HEK293 (cell line): ENCODE results near the gene XKR7.

ENCODE experiments used
- CTCF ChIA-PET: fragments of 350-600 bp; formaldehyde crosslinking; extraction: SDS; loops from one replicate; lab custom pipeline; 2021; ENCODE audit warnings: antibody characterized with exemption; lab: Yijun Ruan, JAX
- POLR2A ChIA-PET: fragments of 300-600 bp; formaldehyde crosslinking; extraction: SDS; loops from one replicate; lab custom pipeline; 2020; ENCODE audit warnings: antibody characterized with exemption, inconsistent platforms; lab: Yijun Ruan, JAX
- H3K27ac ChIP-seq: fragments of 200-500 bp; sonication (Bioruptor generic); 2 replicates; pipeline ENCODE4 v1.5.1; 2014; ENCODE audit warnings: low read depth, low read length, control low read depth, inconsistent platforms; ENCODE audit errors: extremely low read depth
- H3K36me3 ChIP-seq, 2 experiments: fragments of 200-500 bp in 1 of 2; sonication (Bioruptor generic) in 1 of 2; 1 replicate in 1 of 2; 2 replicates in 1 of 2; pipeline ENCODE4 v1.5.1; 2014 to 2017; ENCODE audit warnings: inconsistent platforms in 2 of 2, low read length in 2 of 2; ENCODE audit not compliant: control insufficient read depth in 2 of 2, insufficient read depth in 1 of 2
- H3K4me1 ChIP-seq: fragments of 200-500 bp; sonication (Bioruptor generic); 2 replicates; pipeline ENCODE4 v1.5.1; 2014; ENCODE audit warnings: mild to moderate bottlenecking, low read length, inconsistent platforms; ENCODE audit not compliant: control insufficient read depth, insufficient read depth
- H3K4me3 ChIP-seq: 2 replicates; pipeline ENCODE4 v1.5.1; 2011; ENCODE audit warnings: low read depth, mild to moderate bottlenecking, control low read depth, low read length, moderate library complexity
- H3K9me3 ChIP-seq: fragments of 200-500 bp; sonication (Bioruptor generic); 2 replicates; pipeline ENCODE4 v1.5.1; 2014; ENCODE audit warnings: low read depth, low read length, inconsistent platforms; ENCODE audit not compliant: control insufficient read depth, insufficient read depth
- GLIS1 ChIP-seq: fragments of 450-650 bp; formaldehyde crosslinking; IDR thresholded peaks from 2 replicates; pipeline ENCODE4 v1.5.1; 2016; ENCODE audit warnings: missing biosample characterization, missing genetic modification characterization
- MEIS1 ChIP-seq: sonication (generic); formaldehyde crosslinking; IDR thresholded peaks from 2 replicates; pipeline ENCODE4 v1.8.1; 2022; ENCODE audit warnings: missing genetic modification reagents, mild to moderate bottlenecking, borderline replicate concordance
- OSR2 ChIP-seq: fragments of 450-650 bp; formaldehyde crosslinking; IDR thresholded peaks from 2 replicates; pipeline ENCODE4 v1.5.1; 2016; ENCODE audit warnings: missing biosample characterization, missing genetic modification characterization
- SALL2 ChIP-seq: fragments of 450-650 bp; formaldehyde crosslinking; IDR thresholded peaks from 2 replicates; pipeline ENCODE4 v1.5.0; 2017; ENCODE audit warnings: missing biosample characterization, mild to moderate bottlenecking, missing genetic modification characterization, borderline replicate concordance
- TCF7L2 ChIP-seq: IDR thresholded peaks from 2 replicates; pipeline ENCODE4 v1.6.1; 2011; ENCODE audit warnings: low read depth, mild to moderate bottlenecking, inconsistent platforms, low read length, moderate library complexity, borderline replicate concordance
- ZNF10 ChIP-seq: fragments of 450-650 bp; formaldehyde crosslinking; IDR thresholded peaks from 2 replicates; pipeline ENCODE4 v1.5.1; 2017; ENCODE audit warnings: missing biosample characterization, missing genetic modification characterization
- ZNF140 ChIP-seq: fragments of 450-650 bp; formaldehyde crosslinking; IDR thresholded peaks from 2 replicates; pipeline ENCODE4 v1.5.1; 2016; ENCODE audit warnings: missing biosample characterization, missing genetic modification characterization
- ZNF174 ChIP-seq: fragments of 450-650 bp; formaldehyde crosslinking; IDR thresholded peaks from 2 replicates; pipeline ENCODE4 v1.5.0; 2017; ENCODE audit warnings: missing biosample characterization, mild to moderate bottlenecking, missing genetic modification characterization
- ZNF211 ChIP-seq: fragments of 450-650 bp; formaldehyde crosslinking; IDR thresholded peaks from 2 replicates; pipeline ENCODE4 v1.5.1; 2016; ENCODE audit warnings: low read depth, missing biosample characterization, missing genetic modification characterization
- ZNF37A ChIP-seq: fragments of 450-650 bp; IDR thresholded peaks from 2 replicates; pipeline ENCODE4 v1.5.1; 2018; ENCODE audit warnings: missing biosample characterization, missing genetic modification characterization
- ZNF394 ChIP-seq: fragments of 450-650 bp; formaldehyde crosslinking; IDR thresholded peaks from 2 replicates; pipeline ENCODE4 v1.5.1; 2016; ENCODE audit warnings: missing biosample characterization, missing genetic modification characterization, mild to moderate bottlenecking, moderate library complexity, borderline replicate concordance
- ZNF404 ChIP-seq: fragments of 450-650 bp; formaldehyde crosslinking; IDR thresholded peaks from 2 replicates; pipeline ENCODE4 v1.5.1; 2017; ENCODE audit warnings: missing biosample characterization, missing genetic modification characterization
- ZNF560 ChIP-seq: fragments of 450-650 bp; formaldehyde crosslinking; IDR thresholded peaks from 2 replicates; pipeline ENCODE4 v1.5.1; 2017; ENCODE audit warnings: missing biosample characterization, missing genetic modification characterization, borderline replicate concordance
- ZNF585B ChIP-seq: fragments of 450-650 bp; formaldehyde crosslinking; IDR thresholded peaks from 2 replicates; pipeline ENCODE4 v1.5.1; 2016; ENCODE audit warnings: missing biosample characterization, missing genetic modification characterization
- ZNF621 ChIP-seq: fragments of 450-650 bp; formaldehyde crosslinking; IDR thresholded peaks from 2 replicates; pipeline ENCODE4 v1.5.1; 2017; ENCODE audit warnings: missing biosample characterization, missing genetic modification characterization
- ZNF747 ChIP-seq: fragments of 450-650 bp; formaldehyde crosslinking; IDR thresholded peaks from 2 replicates; pipeline ENCODE4 v1.5.1; 2016; ENCODE audit warnings: missing biosample characterization, missing genetic modification characterization
- ZNF830 ChIP-seq: fragments of 450-650 bp; IDR thresholded peaks from 2 replicates; pipeline ENCODE4 v1.5.0; 2018; ENCODE audit warnings: missing biosample characterization, missing genetic modification characterization, low read depth, mild to moderate bottlenecking, moderate library complexity
- TF ChIP-seq, protein P1 (sequence below): fragments of 450-650 bp; formaldehyde crosslinking; IDR thresholded peaks from 2 replicates; pipeline ENCODE4 v1.5.1; 2016; ENCODE audit warnings: missing biosample characterization, missing genetic modification characterization
- TF ChIP-seq, protein P2 (sequence below): fragments of 450-650 bp; formaldehyde crosslinking; IDR thresholded peaks from 2 replicates; pipeline ENCODE4 v1.5.1; 2017; ENCODE audit warnings: missing biosample characterization, missing genetic modification characterization
- TF ChIP-seq, protein P3 (sequence below): fragments of 450-650 bp; formaldehyde crosslinking; IDR thresholded peaks from 2 replicates; pipeline ENCODE4 v1.5.1; 2016; ENCODE audit warnings: missing biosample characterization, missing genetic modification characterization
- TF ChIP-seq, protein P4 (sequence below): fragments of 450-650 bp; formaldehyde crosslinking; IDR thresholded peaks from 2 replicates; pipeline ENCODE4 v1.5.1; 2017; ENCODE audit warnings: missing biosample characterization, missing genetic modification characterization
- TF ChIP-seq, protein P5 (sequence below): fragments of 450-650 bp; formaldehyde crosslinking; IDR thresholded peaks from 2 replicates; pipeline ENCODE4 v1.5.1; 2017; ENCODE audit warnings: missing biosample characterization, mild to moderate bottlenecking, missing genetic modification characterization, moderate library complexity
- TF ChIP-seq, protein P6 (sequence below): fragments of 450-650 bp; formaldehyde crosslinking; optimal IDR thresholded peaks from 2 replicates; pipeline ENCODE3; 2016; ENCODE audit warnings: missing biosample characterization, mild to moderate bottlenecking, missing genetic modification characterization

XKR7 gene

DNA sequence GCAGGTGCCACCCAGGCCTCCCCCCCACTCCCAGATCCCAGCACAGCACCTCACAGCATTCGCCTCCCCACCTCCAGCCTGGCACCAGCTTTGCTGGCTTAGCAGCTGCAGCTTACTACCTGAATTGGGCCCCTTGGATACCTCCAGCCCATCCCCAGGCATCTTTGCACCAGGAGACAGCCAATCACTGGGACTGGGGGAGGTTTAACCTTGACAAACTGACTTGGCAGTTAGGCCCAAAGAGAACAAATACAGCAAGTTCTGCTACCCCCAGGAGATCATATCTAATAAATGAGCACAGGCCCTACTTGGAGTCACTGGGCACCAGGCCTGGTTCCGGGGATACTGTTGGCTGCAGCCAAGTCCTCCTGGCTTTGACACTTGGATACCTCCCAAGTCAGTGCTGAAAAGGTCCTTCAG, 24.9 kb upstream of the XKR7 start:
- ChIA-PET CTCF (interaction anchor here (0.5 to 1.6 kb wide), 3 partner anchors 8 to 53 kb away, joined by 3 to 8 read pairs (median 3); partner anchors contain the start of gene PDRG1), POLR2A (interaction anchor here (1.4 kb wide), 1 partner anchor 9 kb away, joined by 7 read pairs; the partner anchor contains the start of gene PDRG1)
- H3K36me3 ChIP-seq, result peaks cover 0 to 59% of the 10 kb centered on the region in 2 experiments; a peak in 2 of 3 replicates
- TF ChIP-seq ZNF585B (tag by site-specific recombination), result no peak
- TF ChIP-seq, protein P1, sequence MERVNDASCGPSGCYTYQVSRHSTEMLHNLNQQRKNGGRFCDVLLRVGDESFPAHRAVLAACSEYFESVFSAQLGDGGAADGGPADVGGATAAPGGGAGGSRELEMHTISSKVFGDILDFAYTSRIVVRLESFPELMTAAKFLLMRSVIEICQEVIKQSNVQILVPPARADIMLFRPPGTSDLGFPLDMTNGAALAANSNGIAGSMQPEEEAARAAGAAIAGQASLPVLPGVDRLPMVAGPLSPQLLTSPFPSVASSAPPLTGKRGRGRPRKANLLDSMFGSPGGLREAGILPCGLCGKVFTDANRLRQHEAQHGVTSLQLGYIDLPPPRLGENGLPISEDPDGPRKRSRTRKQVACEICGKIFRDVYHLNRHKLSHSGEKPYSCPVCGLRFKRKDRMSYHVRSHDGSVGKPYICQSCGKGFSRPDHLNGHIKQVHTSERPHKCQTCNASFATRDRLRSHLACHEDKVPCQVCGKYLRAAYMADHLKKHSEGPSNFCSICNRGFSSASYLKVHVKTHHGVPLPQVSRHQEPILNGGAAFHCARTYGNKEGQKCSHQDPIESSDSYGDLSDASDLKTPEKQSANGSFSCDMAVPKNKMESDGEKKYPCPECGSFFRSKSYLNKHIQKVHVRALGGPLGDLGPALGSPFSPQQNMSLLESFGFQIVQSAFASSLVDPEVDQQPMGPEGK, result no peak
- TF ChIP-seq, protein P2, sequence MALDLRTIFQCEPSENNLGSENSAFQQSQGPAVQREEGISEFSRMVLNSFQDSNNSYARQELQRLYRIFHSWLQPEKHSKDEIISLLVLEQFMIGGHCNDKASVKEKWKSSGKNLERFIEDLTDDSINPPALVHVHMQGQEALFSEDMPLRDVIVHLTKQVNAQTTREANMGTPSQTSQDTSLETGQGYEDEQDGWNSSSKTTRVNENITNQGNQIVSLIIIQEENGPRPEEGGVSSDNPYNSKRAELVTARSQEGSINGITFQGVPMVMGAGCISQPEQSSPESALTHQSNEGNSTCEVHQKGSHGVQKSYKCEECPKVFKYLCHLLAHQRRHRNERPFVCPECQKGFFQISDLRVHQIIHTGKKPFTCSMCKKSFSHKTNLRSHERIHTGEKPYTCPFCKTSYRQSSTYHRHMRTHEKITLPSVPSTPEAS (tag by site-specific recombination), result no peak
- no peaks in the 10 kb centered on the region for H3K4me1 ChIP-seq
- no peak overlapping the region for H3K4me3 ChIP-seq
- H3K27ac ChIP-seq, result no peak overlapping the region
- no peaks in the 10 kb centered on the region for H3K9me3 ChIP-seq

DNA sequence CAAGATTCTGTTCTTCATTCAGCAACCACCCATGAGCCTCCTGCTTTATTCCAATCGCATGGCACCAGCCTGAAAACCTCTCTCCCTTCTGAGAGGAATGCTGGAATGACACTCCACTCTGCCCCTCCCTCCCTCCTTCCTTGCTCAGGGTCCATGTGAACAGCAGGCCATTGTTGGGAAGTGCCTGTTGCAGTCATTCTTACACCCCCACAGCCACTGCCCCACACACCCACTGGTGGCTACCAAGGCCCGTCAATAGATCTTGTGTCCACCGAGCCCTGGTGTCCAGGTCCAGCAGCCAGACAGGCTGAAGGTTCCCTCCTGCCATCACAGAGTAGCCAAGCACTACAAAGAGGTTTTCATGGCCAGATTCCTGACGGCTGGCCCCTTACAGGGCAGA, 22.6 kb upstream of the XKR7 start:
- Histone ChIP-seq H3K27ac (no peak overlapping the region), H3K4me3 (no peak overlapping the region), H3K36me3 (peaks cover 0 to 82% of the 10 kb centered on the region in 2 experiments; a peak in 2 of 3 replicates), H3K9me3 (no peaks in the 10 kb centered on the region), H3K4me1 (no peaks in the 10 kb centered on the region)
- POLR2A ChIA-PET, result no interaction called here
- CTCF ChIA-PET, result interaction anchor here (0.5 kb wide), 1 partner anchor 93 kb away, joined by 3 read pairs; no protein-coding TSS in a partner anchor
- TF ChIP-seq ZNF10 (tag by site-specific recombination) (no peak), OSR2 (no peak), MEIS1 (CRISPR knock-in tag) (no peak), ZNF37A (tag by site-specific recombination) (no peak), ZNF830 (no peak), ZNF404 (tag by site-specific recombination) (no peak), ZNF560 (tag by site-specific recombination) (no peak), ZNF174 (tag by site-specific recombination) (no peak)

DNA sequence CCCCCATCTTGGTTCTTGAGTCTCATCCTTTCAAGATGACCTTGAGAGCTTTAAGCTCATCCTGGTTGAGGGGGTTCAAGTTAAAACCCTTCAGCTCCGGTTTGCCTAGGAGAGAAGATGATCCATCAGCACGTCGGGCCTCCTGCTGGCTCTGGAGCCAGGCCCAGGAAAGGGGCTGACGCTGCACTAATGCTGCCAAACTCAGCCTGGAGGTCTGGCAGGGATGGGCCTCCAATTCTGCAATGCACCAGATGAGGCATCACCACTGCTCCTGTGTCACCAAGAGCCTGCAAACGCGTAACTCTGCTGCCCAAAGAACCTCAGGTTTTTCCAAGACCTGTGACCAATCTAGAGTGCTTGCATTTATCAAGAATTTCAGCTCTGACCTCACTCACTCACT, 22.2 kb upstream of the XKR7 start:
- ChIA-PET CTCF (interaction anchor here (0.5 kb wide), 1 partner anchor 93 kb away, joined by 3 read pairs; no protein-coding TSS in a partner anchor), POLR2A (no interaction called here)

More for the DNA sequence above, 22.2 kb upstream of the XKR7 start:
- H3K9me3 ChIP-seq, result no peaks in the 10 kb centered on the region
- TF ChIP-seq TCF7L2 (no peak), ZNF140 (no peak), ZNF211 (tag by site-specific recombination) (no peak), ZNF394 (tag by site-specific recombination) (no peak), GLIS1 (tag by site-specific recombination) (no peak), SALL2 (tag by site-specific recombination) (no peak), ZNF621 (no peak), ZNF747 (tag by site-specific recombination) (no peak)
- TF ChIP-seq, protein P3, sequence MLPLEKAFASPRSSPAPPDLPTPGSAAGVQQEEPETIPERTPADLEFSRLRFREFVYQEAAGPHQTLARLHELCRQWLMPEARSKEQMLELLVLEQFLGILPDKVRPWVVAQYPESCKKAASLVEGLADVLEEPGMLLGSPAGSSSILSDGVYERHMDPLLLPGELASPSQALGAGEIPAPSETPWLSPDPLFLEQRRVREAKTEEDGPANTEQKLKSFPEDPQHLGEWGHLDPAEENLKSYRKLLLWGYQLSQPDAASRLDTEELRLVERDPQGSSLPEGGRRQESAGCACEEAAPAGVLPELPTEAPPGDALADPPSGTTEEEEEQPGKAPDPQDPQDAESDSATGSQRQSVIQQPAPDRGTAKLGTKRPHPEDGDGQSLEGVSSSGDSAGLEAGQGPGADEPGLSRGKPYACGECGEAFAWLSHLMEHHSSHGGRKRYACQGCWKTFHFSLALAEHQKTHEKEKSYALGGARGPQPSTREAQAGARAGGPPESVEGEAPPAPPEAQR (tag by site-specific recombination), result no peak
- TF ChIP-seq, protein P4, sequence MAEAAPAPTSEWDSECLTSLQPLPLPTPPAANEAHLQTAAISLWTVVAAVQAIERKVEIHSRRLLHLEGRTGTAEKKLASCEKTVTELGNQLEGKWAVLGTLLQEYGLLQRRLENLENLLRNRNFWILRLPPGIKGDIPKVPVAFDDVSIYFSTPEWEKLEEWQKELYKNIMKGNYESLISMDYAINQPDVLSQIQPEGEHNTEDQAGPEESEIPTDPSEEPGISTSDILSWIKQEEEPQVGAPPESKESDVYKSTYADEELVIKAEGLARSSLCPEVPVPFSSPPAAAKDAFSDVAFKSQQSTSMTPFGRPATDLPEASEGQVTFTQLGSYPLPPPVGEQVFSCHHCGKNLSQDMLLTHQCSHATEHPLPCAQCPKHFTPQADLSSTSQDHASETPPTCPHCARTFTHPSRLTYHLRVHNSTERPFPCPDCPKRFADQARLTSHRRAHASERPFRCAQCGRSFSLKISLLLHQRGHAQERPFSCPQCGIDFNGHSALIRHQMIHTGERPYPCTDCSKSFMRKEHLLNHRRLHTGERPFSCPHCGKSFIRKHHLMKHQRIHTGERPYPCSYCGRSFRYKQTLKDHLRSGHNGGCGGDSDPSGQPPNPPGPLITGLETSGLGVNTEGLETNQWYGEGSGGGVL (tag by site-specific recombination), result no peak
- TF ChIP-seq, protein P5, sequence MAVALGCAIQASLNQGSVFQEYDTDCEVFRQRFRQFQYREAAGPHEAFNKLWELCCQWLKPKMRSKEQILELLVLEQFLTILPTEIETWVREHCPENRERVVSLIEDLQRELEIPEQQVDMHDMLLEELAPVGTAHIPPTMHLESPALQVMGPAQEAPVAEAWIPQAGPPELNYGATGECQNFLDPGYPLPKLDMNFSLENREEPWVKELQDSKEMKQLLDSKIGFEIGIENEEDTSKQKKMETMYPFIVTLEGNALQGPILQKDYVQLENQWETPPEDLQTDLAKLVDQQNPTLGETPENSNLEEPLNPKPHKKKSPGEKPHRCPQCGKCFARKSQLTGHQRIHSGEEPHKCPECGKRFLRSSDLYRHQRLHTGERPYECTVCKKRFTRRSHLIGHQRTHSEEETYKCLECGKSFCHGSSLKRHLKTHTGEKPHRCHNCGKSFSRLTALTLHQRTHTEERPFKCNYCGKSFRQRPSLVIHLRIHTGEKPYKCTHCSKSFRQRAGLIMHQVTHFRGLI, result no peak
- TF ChIP-seq, protein P6, sequence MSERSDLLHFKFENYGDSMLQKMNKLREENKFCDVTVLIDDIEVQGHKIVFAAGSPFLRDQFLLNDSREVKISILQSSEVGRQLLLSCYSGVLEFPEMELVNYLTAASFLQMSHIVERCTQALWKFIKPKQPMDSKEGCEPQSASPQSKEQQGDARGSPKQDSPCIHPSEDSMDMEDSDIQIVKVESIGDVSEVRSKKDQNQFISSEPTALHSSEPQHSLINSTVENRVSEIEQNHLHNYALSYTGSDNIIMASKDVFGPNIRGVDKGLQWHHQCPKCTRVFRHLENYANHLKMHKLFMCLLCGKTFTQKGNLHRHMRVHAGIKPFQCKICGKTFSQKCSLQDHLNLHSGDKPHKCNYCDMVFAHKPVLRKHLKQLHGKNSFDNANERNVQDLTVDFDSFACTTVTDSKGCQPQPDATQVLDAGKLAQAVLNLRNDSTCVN (tag by site-specific recombination), result no peak
- H3K36me3 ChIP-seq, result peaks cover 0 to 85% of the 10 kb centered on the region in 2 experiments; a peak in 2 of 3 replicates
- no peaks in the 10 kb centered on the region for H3K4me1 ChIP-seq
- H3K4me3 ChIP-seq, result no peak overlapping the region
- no peak overlapping the region for H3K27ac ChIP-seq
